SK-N-MC (cell line): Measurements from ENCODE around the gene OGFOD2.

Experiments
- EZH2 ChIP-seq: fragments of 200-600 bp; sonication (generic); IDR thresholded peaks from one replicate; pipeline ENCODE4 v1.6.1; 2017; ENCODE audit warnings: antibody characterized with exemption
- FOXP2 ChIP-seq: optimal IDR thresholded peaks from 2 replicates; pipeline ENCODE3; 2011; ENCODE audit warnings: mild to moderate bottlenecking, moderate library complexity; ENCODE audit not compliant: insufficient read depth; ENCODE audit errors: extremely low read length, control extremely low read depth
- POLR2AphosphoS5 ChIP-seq: IDR thresholded peaks from 2 replicates; pipeline ENCODE4 v1.6.1; 2012; ENCODE audit warnings: mild to moderate bottlenecking, low read depth, low read length, borderline replicate concordance

DNA sequence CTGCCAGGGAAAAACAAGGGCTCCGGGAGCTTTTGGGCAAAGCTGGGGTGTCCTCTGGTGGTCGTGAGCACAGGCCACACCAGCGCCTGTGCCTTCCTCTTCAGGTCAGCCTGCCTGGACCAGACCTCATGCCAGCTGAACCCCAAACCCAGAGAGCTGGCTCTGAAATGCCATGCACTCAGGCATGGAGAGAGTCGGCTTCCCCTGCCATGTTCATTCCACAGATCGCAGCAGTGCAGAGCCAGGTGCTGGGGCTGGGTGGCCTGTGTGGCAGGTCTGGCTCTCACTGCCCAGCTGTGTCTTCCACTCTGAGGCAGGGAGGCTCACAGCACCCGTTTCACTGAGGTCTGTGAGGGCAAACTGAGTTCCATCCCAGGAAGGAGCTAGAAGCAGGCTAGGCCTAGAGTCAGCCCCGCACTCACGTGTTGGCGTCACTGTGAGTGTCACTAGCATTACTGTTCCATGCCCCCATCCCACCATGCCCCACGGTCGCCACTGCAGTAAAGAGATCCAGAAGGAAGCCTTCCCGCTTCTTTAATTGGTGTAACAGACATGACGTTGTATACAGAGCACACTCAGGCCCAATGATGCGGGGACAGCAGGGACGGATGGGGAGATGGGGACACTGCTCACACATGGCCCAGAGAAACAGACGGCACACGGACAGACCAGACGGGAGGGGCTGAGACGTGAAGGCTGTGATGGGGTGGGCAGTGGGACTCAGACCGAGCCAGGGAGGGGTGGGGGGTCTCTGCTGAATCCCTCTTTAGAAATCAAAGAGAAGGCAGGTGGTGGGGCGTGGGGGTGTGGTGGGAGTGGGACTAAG, 8.1 kb downstream of the OGFOD2 start:
- TF ChIP-seq POLR2AphosphoS5 = peak; percentile 13; the same call in 1 of the 2 replicates
- TF ChIP-seq EZH2 = no peak
- TF ChIP-seq FOXP2 = no peak
